HG03575 (cell line): ENCODE measurements around the gene MTMR11.

Source experiments
- ATAC-seq: cut with Tn5 transposase; IDR thresholded peaks from one replicate; pipeline ENCODE4 v1.9.1; 2021; ENCODE audit not compliant: unreplicated experiment, insufficient number of reproducible peaks, low FRiP score; ENCODE audit errors: extremely low read depth

Gene MTMR11

GRCh38 chr1:149879556-149879955, 57.1 kb downstream of the MTMR11 start:
- no peak for ATAC-seq
